Heart left ventricle (tissue), 13 donors: Measurements from ENCODE around the gene ARHGAP8.

Experiments used
- POLR2A ChIP-seq, 2 donors: fragments of 450-650 bp; IDR thresholded peaks; one replicate each; pipeline ENCODE4 v1.6.1; 2017; ENCODE audit warnings: antibody characterized with exemption in 2 of 2, mild to moderate bottlenecking in 2 of 2, moderate library complexity in 2 of 2
- TF ChIP-seq, protein P1 (sequence below), 12 donors: fragments of 200-600 bp; sonication (generic) in 4 of 12; IDR thresholded peaks; one replicate each; pipeline versions ENCODE4 v1.5.0 to v1.8.0; 2018 to 2022; ENCODE audit warnings: antibody characterized with exemption in 12 of 12, mild to moderate bottlenecking in 5 of 12
- donor health status: ischemic (EF 13 %, LVEDD 7.1; RV severe dilation, severe dysfunction).
- donor health status: DM: no; HTN: yes; CAD: no.
- donor health status: DM: no; HTN: no; CAD: no.
- donor health status: ischemic (EF 25% LVEDD 6.9; RV normal size, moderate dysfunction).
- donor health status: ischemic (EF 25% LVEDD 5.7; RV mildly dilated, moderate dysfunction).
- donor health status: ischemic (EF 35%, LVEDD 5.7; RV mildly dilated, moderate dysfunction).
- donor health status: nonischemic (EF 11% LVEDD 7.7; RV severe dilation, severe dysfunction).
- donor health status: DM: yes; HTN: yes; CAD: no.
- donor health status: PGD.
- donor health status: ischemic (EF 29% LVEDD 5.4; RV normal size, mild dysfunction).
- donor health status: nonischemic (EF 23%, LVEDD 6.1; RV moderate dilation, normal function).

DNA sequence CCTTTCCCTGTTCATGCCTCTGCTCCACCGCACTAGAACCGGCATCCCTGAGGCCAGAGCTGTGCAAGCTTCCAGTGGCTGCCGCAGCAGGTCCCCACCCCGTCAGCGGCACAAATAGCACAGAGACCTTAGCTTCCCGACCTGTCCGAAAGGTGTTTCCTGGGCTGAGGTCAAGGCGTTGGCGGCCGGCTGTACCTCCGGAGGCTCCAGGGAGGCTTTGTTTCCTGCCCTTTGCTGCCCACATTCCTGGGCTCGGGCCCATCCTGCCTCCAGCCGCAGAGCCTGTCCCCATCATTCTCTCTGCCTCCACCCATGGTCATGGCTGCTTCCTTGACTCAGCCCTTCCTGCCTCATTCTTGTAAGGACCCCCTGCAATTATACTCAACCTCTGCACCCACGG lies 31.2 kb downstream of the ARHGAP8 start:
- TF ChIP-seq, protein P1, sequence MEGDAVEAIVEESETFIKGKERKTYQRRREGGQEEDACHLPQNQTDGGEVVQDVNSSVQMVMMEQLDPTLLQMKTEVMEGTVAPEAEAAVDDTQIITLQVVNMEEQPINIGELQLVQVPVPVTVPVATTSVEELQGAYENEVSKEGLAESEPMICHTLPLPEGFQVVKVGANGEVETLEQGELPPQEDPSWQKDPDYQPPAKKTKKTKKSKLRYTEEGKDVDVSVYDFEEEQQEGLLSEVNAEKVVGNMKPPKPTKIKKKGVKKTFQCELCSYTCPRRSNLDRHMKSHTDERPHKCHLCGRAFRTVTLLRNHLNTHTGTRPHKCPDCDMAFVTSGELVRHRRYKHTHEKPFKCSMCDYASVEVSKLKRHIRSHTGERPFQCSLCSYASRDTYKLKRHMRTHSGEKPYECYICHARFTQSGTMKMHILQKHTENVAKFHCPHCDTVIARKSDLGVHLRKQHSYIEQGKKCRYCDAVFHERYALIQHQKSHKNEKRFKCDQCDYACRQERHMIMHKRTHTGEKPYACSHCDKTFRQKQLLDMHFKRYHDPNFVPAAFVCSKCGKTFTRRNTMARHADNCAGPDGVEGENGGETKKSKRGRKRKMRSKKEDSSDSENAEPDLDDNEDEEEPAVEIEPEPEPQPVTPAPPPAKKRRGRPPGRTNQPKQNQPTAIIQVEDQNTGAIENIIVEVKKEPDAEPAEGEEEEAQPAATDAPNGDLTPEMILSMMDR (IDR thresholded peaks at IDR 0.05): no peak
- TF ChIP-seq POLR2A (IDR thresholded peaks at IDR 0.05): no peak
